Measurements from ENCODE around the gene KLK6. TPM values are rescaled to one million over a fixed set of nuclear protein-coding genes. Genes with fewer than 3 reads are reported as not detected.
A peak's percentile ranks its signal among the peaks of the same experiment; 100 is the strongest.

The KLK6 gene
- not detected in 2 replicates for total RNA-seq (2021)
- not detected for Bru-seq, nascent RNA
- BruChase-seq, experiment 1, labeled RNA remaining after a 2-hour chase = not detected
- BruChase-seq, experiment 2, labeled RNA remaining after a 6-hour chase = not detected
- long read RNA-seq = 0 reads

DNA sequence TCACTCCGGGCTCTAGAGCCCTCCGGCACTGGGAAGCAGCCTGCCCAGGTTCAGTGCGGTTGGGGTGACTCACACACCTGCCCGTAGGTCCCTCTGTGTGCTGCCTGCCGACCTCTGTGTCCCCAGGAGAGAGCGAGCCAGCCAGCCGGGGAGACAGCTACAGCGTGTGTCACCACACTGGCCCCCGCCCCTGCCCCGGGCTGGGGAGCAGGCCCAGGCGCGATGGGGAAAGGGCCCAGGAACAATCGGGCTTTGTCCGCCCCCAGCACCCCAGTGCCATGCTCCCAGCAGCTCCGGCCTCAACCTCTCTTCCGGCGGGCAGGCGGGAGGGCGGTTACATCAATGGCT is at the start of gene KLK6:
Gene KLK6, minus strand, starts transcription at position 179 of the 348 bp plus-strand sequence. CDS start 1,487 bp downstream, outside the sequence.
- Histone ChIP-seq H3K9me3 (ENCODE audit: low read depth, low read length, poor library complexity, severe bottlenecking) (no peaks in the 10 kb centered on the region), H3K27ac (ENCODE audit: low read depth, low read length, poor library complexity, severe bottlenecking) (no peak within 1 kb of the TSS), H3K36me3 (ENCODE audit: insufficient read depth, low read length, poor library complexity, severe bottlenecking) (no peaks in the 10 kb centered on the region), H3K4me3 (ENCODE audit: low read depth, low read length, poor library complexity, severe bottlenecking) (no peak within 1 kb of the TSS), H3K4me1 (ENCODE audit: insufficient read depth, low read length, poor library complexity, severe bottlenecking) (no peaks in the 10 kb centered on the region), H3K27me3 (replicated peaks; ENCODE audit: insufficient read depth, low read depth, low read length, poor library complexity) (peaks cover 38% of the 10 kb centered on the region)
- CTCF ChIA-PET = no interaction called here
- TF ChIP-seq, protein P1, sequence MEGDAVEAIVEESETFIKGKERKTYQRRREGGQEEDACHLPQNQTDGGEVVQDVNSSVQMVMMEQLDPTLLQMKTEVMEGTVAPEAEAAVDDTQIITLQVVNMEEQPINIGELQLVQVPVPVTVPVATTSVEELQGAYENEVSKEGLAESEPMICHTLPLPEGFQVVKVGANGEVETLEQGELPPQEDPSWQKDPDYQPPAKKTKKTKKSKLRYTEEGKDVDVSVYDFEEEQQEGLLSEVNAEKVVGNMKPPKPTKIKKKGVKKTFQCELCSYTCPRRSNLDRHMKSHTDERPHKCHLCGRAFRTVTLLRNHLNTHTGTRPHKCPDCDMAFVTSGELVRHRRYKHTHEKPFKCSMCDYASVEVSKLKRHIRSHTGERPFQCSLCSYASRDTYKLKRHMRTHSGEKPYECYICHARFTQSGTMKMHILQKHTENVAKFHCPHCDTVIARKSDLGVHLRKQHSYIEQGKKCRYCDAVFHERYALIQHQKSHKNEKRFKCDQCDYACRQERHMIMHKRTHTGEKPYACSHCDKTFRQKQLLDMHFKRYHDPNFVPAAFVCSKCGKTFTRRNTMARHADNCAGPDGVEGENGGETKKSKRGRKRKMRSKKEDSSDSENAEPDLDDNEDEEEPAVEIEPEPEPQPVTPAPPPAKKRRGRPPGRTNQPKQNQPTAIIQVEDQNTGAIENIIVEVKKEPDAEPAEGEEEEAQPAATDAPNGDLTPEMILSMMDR (conservative IDR thresholded peaks at IDR 0.05; ENCODE audit: low read depth, low read length) = no peak
- TF ChIP-seq EZH2 (IDR thresholded peaks at IDR 0.05; ENCODE audit: borderline replicate concordance, low read depth, low read length, poor library complexity, severe bottlenecking) = no peak
- intact Hi-C loops (cut with micrococcal nuclease; ENCODE audit: unreplicated experiment) = no loop called here
- DNase-seq (ENCODE audit: low spot score) = no peak
- POLR2A ChIA-PET (ENCODE audit: low non-redundant PET) = no interaction called here
- BruUV-seq (replicated peaks) = no TSS peak

DNA sequence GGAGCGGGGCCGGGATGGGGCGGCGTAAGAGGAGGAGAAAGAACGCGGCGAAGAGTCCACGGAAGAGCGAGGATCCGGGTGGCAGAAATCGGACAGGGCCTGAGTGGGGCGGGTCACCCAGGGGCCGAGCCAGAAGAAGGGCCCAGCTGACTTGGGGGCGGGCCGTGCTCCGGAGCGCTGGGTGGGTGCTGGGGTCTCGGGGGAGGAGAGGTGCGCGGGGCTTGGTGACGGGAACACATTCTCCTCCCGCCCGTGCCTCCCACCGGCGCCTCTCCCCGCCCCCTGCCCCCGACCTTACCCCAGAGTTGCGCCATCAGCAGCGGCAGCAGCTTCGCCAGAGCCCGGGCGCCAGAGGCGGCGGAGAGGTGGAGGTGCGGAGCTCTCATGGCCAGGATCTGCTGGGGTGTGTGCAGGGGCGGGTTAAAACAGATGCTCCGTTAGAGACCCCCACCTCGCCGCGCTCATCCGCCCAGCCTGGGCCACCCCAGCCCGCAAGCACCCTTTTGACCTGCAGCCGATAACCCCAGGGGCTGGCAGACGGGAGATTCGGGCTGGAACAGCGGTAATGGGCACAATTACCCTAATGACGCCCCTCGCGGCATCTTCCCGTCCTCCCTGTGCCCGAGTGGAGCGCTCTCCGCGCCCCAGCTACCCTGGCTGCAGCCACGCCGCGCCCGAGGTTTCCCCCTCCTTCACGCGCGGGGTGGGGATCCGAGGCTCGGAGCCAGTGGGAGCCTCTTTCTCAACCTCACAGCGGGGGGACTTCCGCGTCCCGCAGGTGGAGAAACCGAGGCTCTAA is 49.6 kb upstream of the KLK6 start:
- no TSS peak for BruUV-seq (replicated peaks)
- no peak for DNase-seq (ENCODE audit: low spot score)
- Histone ChIP-seq H3K27ac (ENCODE audit: low read depth, low read length, poor library complexity, severe bottlenecking) (no peak overlapping the region), H3K27me3 (replicated peaks; ENCODE audit: insufficient read depth, low read depth, low read length, poor library complexity) (peaks cover 65% of the 10 kb centered on the region), H3K9me3 (ENCODE audit: low read depth, low read length, poor library complexity, severe bottlenecking) (no peaks in the 10 kb centered on the region), H3K4me1 (ENCODE audit: insufficient read depth, low read length, poor library complexity, severe bottlenecking) (peaks cover 7% of the 10 kb centered on the region), H3K4me3 (ENCODE audit: low read depth, low read length, poor library complexity, severe bottlenecking) (peak overlapping the region; percentile 4), H3K36me3 (ENCODE audit: insufficient read depth, low read length, poor library complexity, severe bottlenecking) (no peaks in the 10 kb centered on the region)
- ChIA-PET POLR2A (ENCODE audit: low non-redundant PET) (no interaction called here), CTCF (no interaction called here)
- intact Hi-C loops (cut with micrococcal nuclease; ENCODE audit: unreplicated experiment) = loop anchor here (10.0 kb wide), 1 partner anchor 314 kb away; no protein-coding TSS in a partner anchor
- no peak for TF ChIP-seq EZH2 (IDR thresholded peaks at IDR 0.05; ENCODE audit: borderline replicate concordance, low read depth, low read length, poor library complexity, severe bottlenecking)
- TF ChIP-seq, protein P1 (conservative IDR thresholded peaks at IDR 0.05; ENCODE audit: low read depth, low read length) = no peak

DNA sequence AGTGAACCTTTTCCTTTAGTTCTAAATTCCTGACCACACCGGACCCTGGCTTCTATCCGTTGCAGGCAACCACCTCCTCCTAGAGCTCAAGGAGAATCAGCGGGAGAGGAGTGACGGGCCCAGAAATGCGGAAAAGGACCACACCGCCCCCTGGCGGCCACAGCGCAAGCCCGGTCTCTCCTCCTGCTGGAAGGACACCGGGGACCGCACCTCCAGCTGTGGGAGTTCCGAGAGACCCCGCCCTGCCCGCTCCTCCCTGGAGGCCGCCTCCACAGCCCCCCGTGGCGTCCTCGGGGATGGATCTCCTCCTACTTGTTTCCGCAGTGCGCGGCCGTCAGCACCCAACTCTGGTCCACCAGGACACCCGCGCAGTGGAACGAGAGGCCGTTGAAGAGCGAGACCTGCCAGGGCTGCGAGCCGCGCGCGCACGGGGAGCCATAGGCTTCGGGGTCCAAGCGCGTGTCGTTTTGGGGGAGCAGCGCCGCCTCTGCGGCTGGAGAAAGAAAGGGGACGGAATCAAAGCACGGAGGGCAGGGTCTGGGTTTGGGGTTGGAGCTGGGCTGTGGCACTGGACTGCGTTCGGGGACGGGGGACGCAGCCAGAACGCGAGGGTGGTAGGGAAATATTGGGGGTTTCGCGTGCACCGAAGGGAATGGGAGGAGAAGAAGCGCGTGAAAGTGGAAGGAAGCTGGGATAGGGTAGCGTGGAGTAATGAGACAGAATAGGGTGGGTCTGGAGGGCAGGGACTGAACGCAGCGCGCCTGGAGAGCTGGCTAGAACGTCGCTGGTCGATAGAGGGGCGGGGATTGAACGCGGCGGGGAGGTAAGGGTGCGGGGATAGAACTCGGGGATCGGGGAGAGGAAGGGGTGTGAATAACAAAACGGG is 47.6 kb upstream of the KLK6 start:
- no peaks in the 10 kb centered on the region for H3K9me3 ChIP-seq (ENCODE audit: low read depth, low read length, poor library complexity, severe bottlenecking)
- no peak overlapping the region for H3K27ac ChIP-seq (ENCODE audit: low read depth, low read length, poor library complexity, severe bottlenecking)
- peaks cover 54% of the 10 kb centered on the region for H3K27me3 ChIP-seq (replicated peaks; ENCODE audit: insufficient read depth, low read depth, low read length, poor library complexity)
- POLR2A ChIA-PET (ENCODE audit: low non-redundant PET) = no interaction called here
- intact Hi-C loops (cut with micrococcal nuclease; ENCODE audit: unreplicated experiment) = loop anchor here (2.0 to 10.0 kb wide), 2 partner anchors 86 to 312 kb away; no protein-coding TSS in a partner anchor
- CTCF ChIA-PET = interaction anchor here (0.6 to 1.7 kb wide), 9 partner anchors 15 to 660 kb away, joined by 3 to 8 read pairs (median 4); no protein-coding TSS in a partner anchor
- peaks cover 7% of the 10 kb centered on the region for H3K4me1 ChIP-seq (ENCODE audit: insufficient read depth, low read length, poor library complexity, severe bottlenecking)
- TF ChIP-seq, protein P1 (conservative IDR thresholded peaks at IDR 0.05; ENCODE audit: low read depth, low read length) = peak; percentile 92
- TF ChIP-seq EZH2 (IDR thresholded peaks at IDR 0.05; ENCODE audit: borderline replicate concordance, low read depth, low read length, poor library complexity, severe bottlenecking) = peak; percentile 86
- DNase-seq (ENCODE audit: low spot score) = peak; percentile 85
- H3K4me3 ChIP-seq (ENCODE audit: low read depth, low read length, poor library complexity, severe bottlenecking) = peak overlapping the region; percentile 40
- H3K36me3 ChIP-seq (ENCODE audit: insufficient read depth, low read length, poor library complexity, severe bottlenecking) = no peaks in the 10 kb centered on the region
- no TSS peak for BruUV-seq (replicated peaks)
